Adipocyte (in vitro differentiated cells): ENCODE measurements around the gene UNC13C.
"Not testable (repeated sequence)": the region's sequence is repeated elsewhere in the genome, so short reads cannot be mapped to it uniquely, and the experiment has no call there.

Source experiments
- DNase-seq: peaks from one replicate; pipeline ENCODE4 v3.0.0-alpha.2; 2015; ENCODE audit warnings: low read depth
- H3K27me3 ChIP-seq: replicated peaks from 2 replicates; pipeline ENCODE4 v1.7.0; 2013; ENCODE audit warnings: mild to moderate bottlenecking, low read length, moderate library complexity; ENCODE audit not compliant: control insufficient read depth, insufficient read depth
- H3K36me3 ChIP-seq: 2 replicates; pipeline ENCODE4 v1.7.0; 2013; ENCODE audit warnings: low read length, mild to moderate bottlenecking, moderate library complexity; ENCODE audit not compliant: control insufficient read depth, insufficient read depth, severe bottlenecking
- H3K4me1 ChIP-seq: 2 replicates; pipeline ENCODE4 v1.7.0; 2013; ENCODE audit warnings: mild to moderate bottlenecking, low read length, moderate library complexity; ENCODE audit not compliant: control insufficient read depth, insufficient read depth
- H3K4me3 ChIP-seq: 2 replicates; pipeline ENCODE4 v1.7.0; 2013; ENCODE audit warnings: mild to moderate bottlenecking, low read length, moderate library complexity
- H3K9ac ChIP-seq: 2 replicates; pipeline ENCODE4 v1.7.0; 2013; ENCODE audit warnings: mild to moderate bottlenecking, low read length, moderate library complexity
- H3K9me3 ChIP-seq: 2 replicates; pipeline ENCODE4 v1.7.0; 2013; ENCODE audit warnings: mild to moderate bottlenecking, low read length, moderate library complexity; ENCODE audit not compliant: control insufficient read depth

The UNC13C gene

DNA sequence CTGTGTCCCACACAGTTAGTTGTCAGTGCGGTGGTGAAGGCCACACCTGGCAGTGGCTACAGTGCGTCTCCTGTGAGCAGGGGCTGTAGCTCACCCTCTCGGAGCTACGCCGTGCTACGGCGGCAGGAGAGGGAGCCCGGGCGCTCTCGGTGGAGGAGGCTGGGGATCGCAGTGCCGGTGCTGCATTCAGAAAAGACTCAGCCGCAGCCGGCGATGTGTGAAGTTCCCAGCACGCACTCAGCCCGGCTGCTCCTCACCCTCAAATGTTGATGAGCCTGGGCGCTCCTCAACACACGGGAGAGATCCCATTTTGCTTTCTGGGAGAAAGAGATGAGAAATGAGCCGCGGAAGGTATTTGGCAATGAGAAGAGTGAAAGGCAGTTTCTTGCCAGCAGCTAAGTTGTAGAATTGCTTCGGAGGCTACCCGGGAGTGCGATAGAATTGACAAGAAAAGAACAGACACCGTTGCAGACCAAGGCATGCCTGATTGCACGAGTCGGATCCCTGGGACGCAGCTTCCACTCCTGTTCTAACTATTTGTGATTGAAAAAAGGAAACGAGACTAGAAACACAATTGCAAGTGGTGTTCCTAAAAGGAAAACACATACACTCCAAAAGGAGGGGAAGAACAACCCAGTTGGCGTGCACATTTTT is at the start of gene UNC13C:
Gene UNC13C, plus strand, starts transcription at position 189 of the 654 bp plus-strand sequence. CDS start 34,463 bp downstream, outside the sequence.
- peak; percentile 0 for DNase-seq
- no peaks in the 10 kb centered on the region for H3K9me3 ChIP-seq
- H3K36me3 ChIP-seq = no peaks in the 10 kb centered on the region
- peak within 1 kb of the TSS; percentile 53 for H3K4me3 ChIP-seq
- H3K27me3 ChIP-seq = peaks cover 30% of the 10 kb centered on the region
- H3K4me1 ChIP-seq = peaks cover 9% of the 10 kb centered on the region
- H3K9ac ChIP-seq = no peak within 1 kb of the TSS

GRCh38 chr15:53936137-53936536 is 42.1 kb upstream of the UNC13C start:
- Histone ChIP-seq H3K27me3 (no peaks in the 10 kb centered on the region), H3K4me1 (no peaks in the 10 kb centered on the region), H3K4me3 (no peak overlapping the region), H3K9me3 (peaks cover 9% of the 10 kb centered on the region), H3K9ac (no peak overlapping the region), H3K36me3 (no peaks in the 10 kb centered on the region)
- no peak for DNase-seq

GRCh38 chr15:53937632-53938031 is 40.6 kb upstream of the UNC13C start:
- not testable (repeated sequence) for H3K4me3 ChIP-seq, H3K36me3 ChIP-seq, H3K9ac ChIP-seq, H3K4me1 ChIP-seq, H3K9me3 ChIP-seq, DNase-seq, H3K27me3 ChIP-seq

DNA sequence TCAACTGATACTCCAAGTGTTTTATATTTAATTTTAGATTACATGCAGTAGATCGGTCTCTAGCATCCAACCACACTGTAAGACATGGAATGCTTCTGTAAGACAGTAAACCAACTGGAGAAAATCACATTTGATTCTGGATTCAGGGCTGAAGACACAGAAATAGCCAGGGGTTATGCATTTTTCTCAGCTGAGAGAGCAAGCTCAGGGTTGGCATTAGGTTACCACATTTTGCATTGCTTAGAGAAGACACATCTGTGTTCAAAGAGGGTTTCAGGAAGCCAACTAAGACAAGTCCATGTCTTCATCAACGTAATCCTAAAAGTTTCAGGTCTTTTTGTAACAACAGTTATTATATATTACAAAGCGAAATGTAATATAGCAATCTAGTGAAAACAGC is 27.7 kb upstream of the UNC13C start:
- DNase-seq = no peak
- Histone ChIP-seq H3K9me3 (peaks cover 6% of the 10 kb centered on the region), H3K4me3 (no peak overlapping the region), H3K4me1 (no peaks in the 10 kb centered on the region), H3K27me3 (no peaks in the 10 kb centered on the region), H3K36me3 (no peaks in the 10 kb centered on the region), H3K9ac (no peak overlapping the region)

DNA sequence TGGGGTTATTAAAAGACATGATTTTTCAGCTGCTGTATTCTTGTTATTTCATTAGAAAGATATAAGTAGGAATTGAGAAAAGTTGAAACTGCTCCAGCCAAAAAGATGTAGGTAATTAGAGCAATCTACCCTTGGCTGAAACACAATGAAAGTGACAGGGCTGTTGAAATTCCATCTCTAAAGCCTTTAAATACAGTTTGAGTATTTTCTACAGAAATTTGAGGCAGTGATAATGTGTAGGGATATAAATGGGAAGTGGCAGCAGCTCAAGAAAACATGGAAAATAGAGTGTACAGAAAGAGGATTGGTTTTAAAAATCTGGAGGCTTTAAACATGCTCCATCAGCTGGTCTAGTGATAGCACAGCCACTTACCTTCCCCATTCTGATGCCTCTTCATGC is 22.8 kb upstream of the UNC13C start:
- Histone ChIP-seq H3K9ac (no peak overlapping the region), H3K9me3 (no peaks in the 10 kb centered on the region), H3K27me3 (peaks cover 5% of the 10 kb centered on the region), H3K4me1 (no peaks in the 10 kb centered on the region), H3K4me3 (no peak overlapping the region), H3K36me3 (no peaks in the 10 kb centered on the region)
- no peak for DNase-seq

- H3K4me3 ChIP-seq = no peak overlapping the region
- peaks cover 5% of the 10 kb centered on the region for H3K27me3 ChIP-seq
- no peak overlapping the region for H3K9ac ChIP-seq
- no peaks in the 10 kb centered on the region for H3K36me3 ChIP-seq
- DNase-seq = peak; percentile 4
- no peaks in the 10 kb centered on the region for H3K9me3 ChIP-seq
- no peaks in the 10 kb centered on the region for H3K4me1 ChIP-seq
Observed at GRCh38 chr15:53962646-53963561, 15.3 kb upstream of the UNC13C start.

DNA sequence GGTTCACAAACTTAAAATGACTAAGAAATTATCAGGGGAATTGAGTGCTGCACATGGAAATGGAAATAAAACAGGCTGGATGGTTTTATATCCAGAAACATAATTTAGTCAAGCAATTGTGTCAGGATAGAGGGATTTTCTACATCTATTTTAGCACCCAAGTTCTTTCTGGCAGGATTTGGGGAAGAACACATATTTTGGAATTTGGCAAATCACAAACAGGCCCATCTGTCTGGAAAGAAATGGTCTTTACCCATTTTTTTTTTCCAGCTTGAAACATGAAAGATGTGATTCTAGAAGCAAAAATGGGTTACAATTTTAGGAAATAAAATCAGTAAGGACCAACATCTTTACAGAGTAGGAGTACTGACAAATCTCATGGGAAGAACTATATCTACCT is 14.4 kb upstream of the UNC13C start:
- H3K36me3 ChIP-seq = no peaks in the 10 kb centered on the region
- H3K9ac ChIP-seq = no peak overlapping the region
- H3K4me3 ChIP-seq = no peak overlapping the region
- no peak for DNase-seq
- H3K4me1 ChIP-seq = no peaks in the 10 kb centered on the region
- H3K27me3 ChIP-seq = peaks cover 2% of the 10 kb centered on the region
- no peaks in the 10 kb centered on the region for H3K9me3 ChIP-seq

DNA sequence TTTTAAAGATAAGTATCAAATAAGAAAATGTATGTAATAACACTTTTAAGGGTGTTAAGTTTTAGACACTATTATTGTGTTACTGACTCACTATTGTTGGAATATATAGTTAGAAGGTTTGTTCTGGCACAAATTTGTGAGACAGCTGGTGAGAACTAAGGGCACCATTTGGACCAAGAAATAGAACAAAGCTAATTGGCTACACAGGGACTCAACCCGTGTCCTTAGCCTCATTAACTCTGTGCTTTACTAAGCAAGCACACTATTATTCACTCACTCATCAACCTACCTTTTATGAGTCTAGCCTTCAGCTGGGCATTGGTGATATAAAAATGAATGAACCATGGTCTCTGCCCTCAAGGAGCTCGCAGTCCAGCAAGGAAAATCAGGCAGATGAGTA is 4.1 kb upstream of the UNC13C start:
- Histone ChIP-seq H3K36me3 (no peaks in the 10 kb centered on the region), H3K4me3 (no peak overlapping the region), H3K4me1 (peaks cover 9% of the 10 kb centered on the region), H3K27me3 (peaks cover 20% of the 10 kb centered on the region), H3K9ac (no peak overlapping the region), H3K9me3 (no peaks in the 10 kb centered on the region)
- DNase-seq = no peak

DNA sequence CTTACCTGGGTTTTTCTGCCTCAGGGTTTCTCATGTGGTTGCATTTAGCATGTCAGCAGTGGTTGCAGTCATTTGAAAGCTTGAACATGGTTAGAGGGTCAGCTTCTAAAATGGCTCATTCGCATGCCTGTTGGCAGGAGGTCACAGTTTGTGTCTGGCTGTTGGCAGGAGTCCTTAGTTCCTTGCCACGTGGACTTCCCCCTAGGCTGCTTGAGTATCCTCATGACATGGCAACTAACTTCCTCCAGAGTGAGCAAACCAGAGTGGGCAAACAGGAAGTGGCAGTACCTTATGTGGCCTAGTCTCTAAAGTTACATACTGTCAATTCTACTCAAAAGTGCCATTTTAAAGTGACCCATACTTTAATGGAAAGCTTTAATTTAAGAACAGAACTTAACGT is 3.4 kb upstream of the UNC13C start:
- Histone ChIP-seq H3K27me3 (peaks cover 25% of the 10 kb centered on the region), H3K9me3 (no peaks in the 10 kb centered on the region), H3K4me1 (peaks cover 9% of the 10 kb centered on the region), H3K9ac (no peak overlapping the region), H3K36me3 (no peaks in the 10 kb centered on the region), H3K4me3 (no peak overlapping the region)
- DNase-seq = no peak

- no peak for DNase-seq
- H3K27me3 ChIP-seq = peaks cover 30% of the 10 kb centered on the region
- peaks cover 9% of the 10 kb centered on the region for H3K4me1 ChIP-seq
- no peak overlapping the region for H3K4me3 ChIP-seq
- H3K9me3 ChIP-seq = no peaks in the 10 kb centered on the region
- no peak overlapping the region for H3K9ac ChIP-seq
- H3K36me3 ChIP-seq = no peaks in the 10 kb centered on the region
Observed at GRCh38 chr15:53976844-53977392, 1.3 kb upstream of the UNC13C start.

GRCh38 chr15:53979051-53979788 is 979 bp downstream of the UNC13C start:
- H3K4me3 ChIP-seq = no peak overlapping the region
- H3K36me3 ChIP-seq = no peaks in the 10 kb centered on the region
- DNase-seq = no peak
- no peak overlapping the region for H3K9ac ChIP-seq
- peaks cover 9% of the 10 kb centered on the region for H3K4me1 ChIP-seq
- H3K9me3 ChIP-seq = no peaks in the 10 kb centered on the region
- peaks cover 30% of the 10 kb centered on the region for H3K27me3 ChIP-seq
